Subcutaneous adipose tissue (tissue), 4 donors: Measurements from ENCODE around the gene DRG2. TPM values are rescaled to one million over a fixed set of nuclear protein-coding genes. Genes with fewer than 3 reads are reported as not detected.

Experiments
- total RNA-seq, 4 donors: library from RNA; depleted of rRNA; stranded (reverse); fragments of >200 nt; gene quantifications; one replicate each; pipeline ENCODE4 v1.1.0, GENCODE V29; 2016
- TF ChIP-seq, protein P1 (sequence below): fragments of 450-650 bp; IDR thresholded peaks from one replicate; pipeline ENCODE4 v1.5.1; 2016; ENCODE audit warnings: low read depth, mild to moderate bottlenecking, control low read depth, antibody characterized with exemption, moderate library complexity

DRG2 gene
- total RNA-seq, 4 donors from 2014 or later = 27.4 to 46.3 (median 35.7) TPM

DNA sequence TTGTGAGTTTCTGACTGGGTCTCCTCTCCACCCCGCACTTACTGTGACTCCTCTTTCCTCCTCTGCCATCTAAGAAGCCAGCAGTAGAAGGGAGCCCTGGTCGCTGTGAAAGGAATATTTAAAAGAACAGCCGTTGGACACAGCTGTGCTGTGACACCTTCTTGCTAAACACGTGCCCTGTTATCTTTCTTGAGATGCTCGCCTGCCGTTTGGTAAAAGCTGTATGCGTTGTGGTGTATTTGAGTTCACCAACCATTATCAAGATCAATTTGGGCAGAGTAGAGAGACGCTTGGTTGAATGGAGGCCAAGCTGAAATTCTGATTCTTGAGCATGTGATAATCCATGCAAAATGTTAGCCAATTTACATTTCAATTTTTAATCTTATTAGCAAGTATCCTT is 44.8 kb upstream of the DRG2 start:
- TF ChIP-seq, protein P1, sequence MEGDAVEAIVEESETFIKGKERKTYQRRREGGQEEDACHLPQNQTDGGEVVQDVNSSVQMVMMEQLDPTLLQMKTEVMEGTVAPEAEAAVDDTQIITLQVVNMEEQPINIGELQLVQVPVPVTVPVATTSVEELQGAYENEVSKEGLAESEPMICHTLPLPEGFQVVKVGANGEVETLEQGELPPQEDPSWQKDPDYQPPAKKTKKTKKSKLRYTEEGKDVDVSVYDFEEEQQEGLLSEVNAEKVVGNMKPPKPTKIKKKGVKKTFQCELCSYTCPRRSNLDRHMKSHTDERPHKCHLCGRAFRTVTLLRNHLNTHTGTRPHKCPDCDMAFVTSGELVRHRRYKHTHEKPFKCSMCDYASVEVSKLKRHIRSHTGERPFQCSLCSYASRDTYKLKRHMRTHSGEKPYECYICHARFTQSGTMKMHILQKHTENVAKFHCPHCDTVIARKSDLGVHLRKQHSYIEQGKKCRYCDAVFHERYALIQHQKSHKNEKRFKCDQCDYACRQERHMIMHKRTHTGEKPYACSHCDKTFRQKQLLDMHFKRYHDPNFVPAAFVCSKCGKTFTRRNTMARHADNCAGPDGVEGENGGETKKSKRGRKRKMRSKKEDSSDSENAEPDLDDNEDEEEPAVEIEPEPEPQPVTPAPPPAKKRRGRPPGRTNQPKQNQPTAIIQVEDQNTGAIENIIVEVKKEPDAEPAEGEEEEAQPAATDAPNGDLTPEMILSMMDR = no peak

DNA sequence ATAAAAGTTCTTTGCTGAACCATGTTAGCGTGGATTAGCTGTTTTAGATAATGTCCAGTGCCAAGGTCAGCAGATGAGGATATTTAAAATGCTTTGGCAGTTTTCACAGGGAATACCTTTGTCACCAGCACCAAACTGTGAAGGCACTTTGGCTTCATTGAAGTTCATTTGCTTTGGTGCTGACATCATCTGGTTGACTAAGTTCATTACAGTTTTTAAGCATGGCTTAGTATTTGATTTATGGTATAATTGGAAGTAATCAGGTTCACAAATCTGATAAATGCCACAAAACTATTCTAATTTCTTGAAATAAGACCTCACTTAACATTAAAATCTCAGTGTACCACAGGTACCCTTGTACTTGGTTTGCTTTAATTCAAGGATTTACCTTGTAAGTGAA is 44.3 kb upstream of the DRG2 start:
- TF ChIP-seq, protein P1 = no peak

DNA sequence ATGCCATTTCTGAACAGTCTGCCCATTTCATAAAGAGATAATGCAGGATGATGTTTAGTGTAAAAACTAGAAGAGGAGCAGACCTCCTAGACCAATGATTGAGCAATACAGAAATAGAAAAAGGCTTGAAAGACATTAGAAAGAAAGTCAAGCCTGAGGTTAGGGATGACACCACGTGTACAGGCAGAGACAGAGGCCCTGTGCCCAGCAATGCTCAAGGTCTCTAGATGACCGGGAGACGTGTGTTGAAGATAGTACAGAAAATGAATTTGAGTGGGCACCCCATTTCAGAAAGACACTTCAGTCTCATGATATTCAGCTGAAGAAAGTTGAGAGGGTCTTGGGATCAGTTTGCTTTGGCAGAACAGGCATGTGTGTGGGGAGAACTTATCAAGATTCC is 43.1 kb upstream of the DRG2 start:
- TF ChIP-seq, protein P1 = no peak

DNA sequence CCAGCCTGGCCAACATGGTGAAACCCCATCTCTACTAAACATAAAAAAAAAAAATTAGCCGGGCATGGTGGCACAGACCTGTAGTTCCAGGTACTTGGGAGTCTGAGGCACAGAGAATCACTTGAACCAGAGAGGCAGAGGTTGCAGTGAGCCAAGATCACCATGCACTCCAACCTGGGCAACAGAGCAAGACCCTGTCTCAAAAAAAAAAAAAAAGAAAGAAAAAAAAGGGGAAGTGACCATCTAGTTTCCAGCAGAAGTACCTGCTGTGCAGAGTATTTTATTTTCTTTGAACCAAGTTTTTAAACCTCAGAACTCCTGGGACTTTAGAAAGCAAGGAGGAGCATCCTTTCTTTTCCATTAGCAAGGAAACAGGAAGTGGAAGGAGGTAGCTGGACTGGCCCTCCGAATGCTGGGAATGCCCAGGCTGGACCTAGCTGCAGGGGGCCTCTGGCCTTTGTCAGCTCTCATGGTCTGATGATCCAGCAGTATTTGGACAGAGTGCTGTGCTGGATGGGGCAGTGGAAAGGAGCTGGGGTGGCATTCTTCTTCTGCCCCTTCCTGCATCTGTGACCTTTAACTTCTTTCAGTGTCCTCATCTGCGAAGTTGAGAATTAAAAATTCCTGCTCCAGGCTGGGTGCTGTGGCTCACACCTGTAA is 41.9 kb upstream of the DRG2 start:
- TF ChIP-seq, protein P1 = no peak

DNA sequence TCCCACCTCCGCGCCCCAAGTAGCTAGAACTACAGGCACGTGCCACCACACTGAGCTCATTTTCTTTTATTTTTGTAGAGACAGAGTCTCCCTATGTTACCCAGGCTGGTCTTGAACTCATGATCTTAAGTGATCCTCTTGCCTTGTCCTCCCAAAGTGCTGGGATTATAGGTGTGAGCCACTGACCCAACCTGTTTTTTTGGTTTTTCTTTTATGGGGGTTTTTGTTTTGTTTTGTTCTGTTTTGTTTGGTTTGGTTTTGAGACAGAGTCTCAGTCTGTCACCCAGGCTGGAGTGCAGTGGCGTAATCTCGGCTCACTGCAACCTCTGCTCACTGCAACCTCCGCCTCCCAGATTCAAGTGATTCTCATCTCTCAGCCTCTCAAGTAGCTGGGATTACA is 32.2 kb upstream of the DRG2 start:
- TF ChIP-seq, protein P1 = no peak

DNA sequence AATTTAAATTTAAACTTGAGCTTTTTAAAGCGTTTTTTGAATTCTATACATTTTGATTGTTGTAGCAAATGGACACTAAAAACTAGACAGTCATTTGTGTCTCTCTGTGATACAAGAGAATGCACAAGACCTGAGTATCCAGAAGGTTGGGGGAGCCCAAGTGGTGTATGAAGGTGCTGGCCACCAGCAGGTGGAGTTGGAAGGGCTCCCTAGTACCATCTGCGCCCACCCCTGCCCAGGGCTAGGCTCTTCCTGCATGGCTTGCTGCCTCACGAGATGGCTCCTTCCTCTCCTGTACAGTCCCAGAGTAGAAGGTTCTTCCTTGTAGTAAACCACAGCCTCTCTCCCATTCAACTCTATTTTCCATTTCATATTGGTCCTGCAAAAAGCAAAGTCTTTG is 31.5 kb upstream of the DRG2 start:
- TF ChIP-seq, protein P1 = no peak

DNA sequence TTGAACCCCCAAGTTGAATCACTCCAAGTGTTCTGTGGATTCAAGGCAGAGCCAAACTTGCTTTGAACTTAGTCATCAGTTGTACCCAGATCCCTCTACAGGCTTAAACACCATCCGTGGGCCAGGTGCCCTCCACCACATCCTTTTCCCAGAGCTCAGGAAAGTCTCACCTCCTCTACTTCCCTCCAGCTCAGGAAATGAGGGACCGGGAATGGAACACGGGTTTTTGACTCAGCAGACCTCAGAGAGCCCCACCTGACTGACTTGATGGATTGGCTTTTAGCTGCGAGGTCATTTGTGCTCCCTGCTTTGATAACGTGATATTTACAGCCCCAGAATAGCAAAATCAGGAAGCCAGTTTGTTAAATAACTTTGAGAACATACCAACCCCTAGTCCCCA is 28.5 kb upstream of the DRG2 start:
- TF ChIP-seq, protein P1 = no peak
